ENCODE results near the gene ANKDD1B.

Gene ANKDD1B

GRCh38 chr5:75616971-75617621, 5.8 kb downstream of the ANKDD1B start:
- no peak for DNase-seq

- DNase-seq: no peak
These were observed 6.6 kb downstream of the ANKDD1B start for GRCh38 chr5:75617736-75618352.

DNA sequence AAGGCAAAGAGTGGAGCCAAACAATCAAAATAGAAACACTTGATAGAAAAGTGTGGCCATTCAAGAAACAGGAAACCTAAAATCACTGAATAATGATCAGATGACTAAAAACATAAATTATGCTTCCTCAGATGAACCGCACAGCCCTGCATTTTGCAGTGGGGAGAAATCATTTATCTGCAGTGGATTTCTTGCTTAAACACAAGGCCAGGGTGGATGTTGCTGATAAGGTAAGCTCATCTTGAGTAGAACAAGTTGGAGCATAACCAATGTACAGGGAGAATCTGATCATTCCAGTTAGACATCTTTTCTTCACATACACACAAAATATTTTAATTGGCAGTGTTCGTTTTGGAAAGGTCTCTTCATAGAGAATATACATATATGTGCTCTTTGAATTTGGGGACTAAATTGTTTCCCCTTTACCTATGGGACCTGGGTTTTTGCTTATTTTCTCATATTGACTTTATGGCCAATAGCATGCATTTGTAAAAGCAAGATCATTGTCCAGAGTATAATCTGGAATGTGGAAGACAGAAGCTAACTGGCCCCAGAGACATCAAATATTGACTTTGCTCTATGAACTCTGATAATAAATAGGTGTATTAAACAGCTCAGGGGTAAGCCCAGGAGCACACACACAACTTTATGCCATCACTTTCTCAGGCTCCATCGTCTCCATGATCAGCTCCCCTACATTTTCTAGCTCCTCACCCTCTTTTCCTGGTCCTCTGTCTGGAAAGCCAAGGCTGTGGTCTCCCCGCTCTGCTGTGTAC, 9.1 kb downstream of the ANKDD1B start:
- no peak for DNase-seq

- DNase-seq: no peak
These were observed 11.3 kb downstream of the ANKDD1B start for GRCh38 chr5:75622564-75622963.

GRCh38 chr5:75623846-75624245, 12.6 kb downstream of the ANKDD1B start:
- no peak for DNase-seq

DNA sequence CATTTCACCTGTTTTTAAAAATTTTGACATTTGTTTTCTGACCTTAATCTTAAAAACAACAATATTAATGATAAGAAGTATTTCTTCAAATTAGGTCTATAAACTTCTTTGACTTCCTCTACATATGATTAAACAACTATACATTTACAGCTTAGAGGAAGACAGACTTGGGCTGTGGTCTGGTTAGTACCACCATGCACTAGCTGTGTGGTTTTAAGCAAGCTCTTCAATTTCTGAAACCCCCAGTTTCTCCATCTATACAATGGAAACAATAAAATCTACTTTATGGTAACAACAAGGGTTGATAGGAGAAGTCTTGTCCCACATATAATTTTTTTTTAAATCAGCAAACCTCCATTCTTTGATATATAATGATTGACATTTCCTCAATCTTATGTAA, 15.7 kb downstream of the ANKDD1B start:
- DNase-seq: no peak

DNA sequence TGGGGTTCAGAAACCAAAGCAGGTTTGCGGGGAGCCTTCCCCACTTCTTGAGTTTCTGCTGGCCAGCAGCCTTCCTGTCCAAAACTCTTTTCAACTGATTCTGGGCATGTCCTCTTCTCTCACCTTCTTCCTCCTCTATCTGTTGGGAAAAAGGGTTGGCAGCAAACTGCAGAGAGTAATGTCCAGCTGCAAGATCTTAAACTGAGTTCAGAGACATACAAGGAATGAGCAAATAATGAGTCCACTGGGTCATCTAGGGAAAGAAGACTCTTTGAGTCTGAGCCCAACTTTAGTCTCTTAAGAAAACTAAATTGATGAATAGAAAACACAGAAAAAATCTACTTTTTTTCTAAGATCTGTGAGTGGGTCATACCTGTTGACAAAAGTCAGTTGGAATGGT, 16.5 kb downstream of the ANKDD1B start:
- no peak for DNase-seq

DNA sequence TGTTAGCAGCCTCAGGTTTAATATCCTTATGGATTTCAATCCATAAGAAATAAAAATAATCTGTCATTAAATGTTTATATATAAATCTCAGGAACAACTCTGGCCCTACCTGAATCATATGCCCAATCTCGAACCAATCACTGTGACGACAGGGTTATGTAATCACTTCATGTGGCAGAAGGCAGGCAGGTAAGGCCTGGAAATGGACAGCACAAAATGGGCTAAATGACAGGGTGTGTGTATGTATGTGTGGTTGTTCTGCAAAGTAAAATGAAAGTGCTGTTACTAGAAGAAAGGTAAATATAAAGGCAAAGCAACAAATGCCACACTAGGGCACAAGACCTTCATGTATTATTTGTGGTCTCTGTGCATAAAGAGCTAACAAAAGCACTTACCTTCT, 19.6 kb downstream of the ANKDD1B start:
- DNase-seq: no peak

DNA sequence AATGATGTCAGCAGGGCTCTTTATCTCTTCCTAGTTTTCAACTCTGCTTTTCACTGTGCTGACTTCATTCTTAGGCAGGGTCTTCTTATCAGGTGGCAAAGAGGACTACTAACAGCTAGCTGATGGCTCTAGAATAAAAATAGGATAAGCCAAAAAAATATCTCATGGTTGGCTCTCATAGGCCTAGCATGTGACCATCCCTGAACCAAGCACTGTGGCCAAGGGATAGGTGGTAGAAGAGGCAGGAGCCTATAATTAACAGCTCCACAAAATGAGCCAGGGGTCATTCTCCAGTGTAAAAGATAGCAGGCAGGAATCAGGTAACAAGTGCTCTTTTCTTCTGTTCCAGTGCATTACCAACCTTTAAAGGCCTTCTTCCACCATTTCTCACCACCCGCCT, 21.1 kb downstream of the ANKDD1B start:
- no peak for DNase-seq

DNA sequence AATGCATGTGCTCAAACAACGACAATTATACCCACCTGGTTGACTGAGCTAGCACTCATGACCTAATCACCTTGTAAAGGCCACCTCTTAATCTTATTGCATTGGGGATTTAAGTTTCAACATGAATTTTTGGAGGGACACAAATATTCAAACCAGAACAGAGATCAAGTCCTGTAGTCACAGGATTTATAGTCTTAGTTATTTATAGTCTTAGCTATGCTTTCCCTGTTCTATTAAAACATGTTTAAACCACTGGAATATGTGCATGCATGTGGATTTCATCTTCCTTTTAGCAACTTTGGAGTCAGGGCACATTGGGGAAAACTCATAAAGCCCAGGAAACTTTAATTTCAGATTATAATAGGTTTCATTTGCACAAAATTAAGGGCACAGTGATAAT, 26.7 kb downstream of the ANKDD1B start:
- DNase-seq: no peak

DNA sequence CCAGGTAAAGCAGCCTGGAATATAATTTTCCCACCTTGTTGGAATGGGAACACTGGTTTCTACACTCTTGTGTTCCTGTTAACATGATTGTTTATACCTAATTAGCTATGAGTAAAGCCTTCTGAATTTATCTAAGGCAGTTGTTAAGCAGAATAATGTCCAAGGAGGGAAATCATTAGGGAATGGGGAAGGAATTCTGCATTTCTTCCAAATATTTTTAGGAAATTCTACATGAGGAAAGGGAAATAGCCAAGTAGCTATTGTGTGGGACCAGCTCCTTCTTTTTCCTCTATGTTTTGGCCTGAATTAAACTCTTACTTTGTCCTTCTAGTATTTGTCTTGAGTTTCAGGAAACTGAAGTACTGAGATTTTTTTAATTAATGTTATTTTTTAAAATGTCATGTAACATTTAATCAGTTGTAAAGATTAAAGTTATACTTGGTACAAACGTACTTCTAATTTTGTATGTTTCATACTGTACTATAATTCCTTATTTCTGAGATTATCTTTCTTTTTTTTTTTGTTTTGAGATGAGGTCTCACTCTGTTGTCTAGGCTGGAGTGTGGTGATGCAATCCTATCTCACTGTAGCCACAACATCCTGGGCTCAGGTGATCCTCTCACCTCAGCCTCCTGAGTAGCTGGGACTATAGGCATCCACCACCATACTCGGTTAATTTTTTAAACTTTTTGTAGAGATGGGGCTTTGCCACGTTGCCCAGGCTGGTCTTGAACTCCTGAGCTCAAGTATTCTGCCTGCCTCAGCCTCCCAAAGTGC, 28.5 kb downstream of the ANKDD1B start:
- DNase-seq: no peak

- no peak for DNase-seq
These were observed 29.1 kb downstream of the ANKDD1B start for GRCh38 chr5:75640395-75640794.

DNA sequence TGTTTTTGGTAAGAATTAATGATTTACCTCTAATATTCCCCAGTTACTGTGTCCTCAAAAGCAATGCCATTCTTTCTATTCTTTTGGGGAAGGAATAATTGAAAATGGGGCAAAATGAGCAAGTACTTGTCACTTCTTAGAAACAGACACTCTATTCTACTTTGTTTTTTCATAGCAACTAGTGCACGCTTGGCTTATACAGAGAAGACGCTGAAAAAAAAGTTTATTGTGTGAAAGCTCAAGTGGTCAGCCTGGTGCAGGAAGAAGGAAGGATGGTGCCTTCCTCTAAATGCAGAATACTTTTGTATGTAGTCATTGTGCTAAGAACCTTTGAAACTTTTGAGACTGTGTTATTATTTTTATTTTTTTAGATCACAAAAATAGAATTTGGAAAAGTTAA, 29.6 kb downstream of the ANKDD1B start:
- no peak for DNase-seq

GRCh38 chr5:75648712-75649111, 37.5 kb downstream of the ANKDD1B start:
- DNase-seq: no peak

DNA sequence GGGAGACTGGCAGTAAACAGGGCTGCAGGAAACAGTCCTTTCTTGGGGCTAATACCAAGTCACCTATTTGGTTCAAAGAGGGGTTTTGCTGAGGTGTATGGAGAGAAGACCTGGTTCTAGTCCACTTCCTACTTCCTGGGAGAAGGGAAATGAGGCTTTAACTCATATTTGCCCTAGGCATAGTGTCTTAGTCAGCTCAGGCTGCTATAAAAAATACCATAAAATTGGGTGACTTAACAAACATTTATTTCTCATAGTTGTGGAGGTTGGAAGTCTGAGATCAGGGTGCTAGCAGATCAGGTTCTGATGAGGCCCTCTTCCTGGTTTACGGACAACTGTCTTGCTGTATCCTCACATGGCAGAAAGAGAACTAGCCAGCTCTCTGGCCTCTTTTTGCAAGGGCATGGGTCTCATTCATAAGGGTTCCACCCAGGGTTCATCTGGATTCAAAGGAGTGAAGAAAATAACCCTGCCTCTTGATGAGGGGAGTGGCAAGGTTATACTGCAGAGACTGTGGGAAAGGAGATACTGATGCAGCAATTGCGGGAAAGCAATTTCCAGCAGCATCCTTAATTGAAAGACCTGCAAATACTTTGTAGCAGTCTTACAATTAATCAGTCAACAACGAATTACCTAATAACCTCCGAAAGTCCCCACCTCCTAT, 40.5 kb downstream of the ANKDD1B start:
- no peak for DNase-seq

DNA sequence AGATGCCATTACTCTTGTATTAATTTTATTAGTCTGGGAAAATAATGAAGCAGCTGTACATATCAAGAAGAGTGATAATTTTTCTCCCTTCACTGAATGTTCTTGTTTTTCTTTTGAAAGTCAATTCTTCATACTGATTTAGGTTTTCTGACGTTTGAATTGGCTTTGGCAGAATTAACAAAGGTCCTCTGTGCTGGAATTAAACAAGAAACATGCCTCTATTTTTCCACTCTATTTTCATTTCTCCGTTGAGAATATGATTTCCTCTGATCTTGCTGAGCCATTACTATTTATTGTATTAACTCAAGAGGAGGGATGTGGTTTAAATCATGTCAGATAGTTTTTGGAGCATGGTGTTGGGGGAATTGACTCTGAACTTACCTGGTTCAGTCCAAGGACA, 42.3 kb downstream of the ANKDD1B start:
- no peak for DNase-seq

DNA sequence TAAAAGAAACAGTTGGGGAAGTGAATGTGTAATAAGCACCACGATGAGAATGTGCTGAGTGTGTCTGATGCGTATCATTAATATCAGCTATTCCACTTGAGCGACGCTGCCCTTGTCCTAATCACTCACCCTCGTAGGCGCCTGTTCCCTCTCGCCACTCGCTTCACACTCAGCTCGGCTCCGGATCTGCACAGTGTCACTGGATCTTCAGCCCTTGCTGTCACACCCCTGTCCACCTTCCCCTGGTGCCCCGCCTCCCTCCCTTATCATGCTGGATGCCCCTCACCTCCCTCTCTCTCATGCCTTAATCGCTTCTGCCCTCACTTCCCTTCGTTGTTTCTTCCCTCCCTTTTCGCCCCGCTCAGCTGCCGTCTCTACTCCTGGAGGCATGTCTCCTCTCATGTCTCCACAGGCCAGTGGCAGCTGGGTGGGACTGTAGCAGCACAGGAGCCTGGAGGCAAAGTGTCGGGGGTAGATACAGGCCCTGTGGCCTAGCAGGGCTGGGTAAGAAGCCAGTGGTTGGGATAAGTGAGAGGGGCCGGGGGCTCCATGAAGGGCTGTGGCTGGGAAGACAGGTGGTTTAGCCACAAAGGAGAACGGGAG, 43.5 kb downstream of the ANKDD1B start:
- no peak for DNase-seq

DNA sequence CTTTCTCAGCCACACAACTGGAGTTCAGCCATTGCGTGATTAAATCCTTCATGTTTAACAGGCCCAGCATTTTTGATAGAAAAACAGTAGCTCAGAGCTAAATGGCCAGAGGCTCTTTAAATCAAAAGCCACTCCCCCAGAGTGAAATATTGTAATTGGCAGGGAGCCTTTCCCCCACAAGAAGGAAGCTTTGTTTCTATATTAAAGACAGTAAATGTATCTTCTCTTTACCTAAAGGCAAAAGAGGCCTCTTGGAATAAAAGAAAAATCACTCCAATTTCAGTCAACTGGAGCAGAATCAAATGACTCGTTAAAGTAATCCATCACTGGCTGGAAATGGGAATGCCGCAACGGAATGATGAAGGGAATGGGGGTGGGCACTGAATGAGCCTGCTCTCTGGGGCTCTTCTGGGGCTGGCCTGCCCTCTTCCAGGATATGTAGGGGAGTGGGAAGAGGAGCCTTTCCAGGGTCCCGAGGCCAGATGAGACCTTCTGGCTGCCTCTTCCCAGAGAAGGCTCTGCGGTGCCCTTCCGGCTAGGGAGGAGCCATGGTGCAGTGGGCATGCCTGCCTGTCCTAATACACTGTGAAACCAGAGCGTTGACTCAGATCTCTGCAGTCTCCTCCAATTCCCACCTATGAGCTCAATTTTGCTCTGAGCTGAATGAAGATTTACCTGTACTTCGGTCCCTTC, 45.2 kb downstream of the ANKDD1B start:
- no peak for DNase-seq

GRCh38 chr5:75659791-75660450, 48.7 kb downstream of the ANKDD1B start:
- no peak for DNase-seq

- no peak for DNase-seq
These were observed 49.6 kb downstream of the ANKDD1B start for GRCh38 chr5:75660678-75661465.

Data from activated CD8-positive, alpha-beta memory T cell treated with anti-CD3 and anti-CD28 coated beads for 24 hours (primary cell).